Astrocyte (in vitro differentiated cells and primary cell): Measurements from ENCODE around the gene SCGN.

Experiments used
- CTCF ChIP-seq: IDR thresholded peaks from 2 replicates; pipeline ENCODE4 v1.5.1; 2011; ENCODE audit warnings: low read depth, mild to moderate bottlenecking, inconsistent platforms, low read length, moderate library complexity; ENCODE audit not compliant: insufficient read depth
- EZH2 ChIP-seq: IDR thresholded peaks from 2 replicates; pipeline ENCODE4 v1.6.1; 2012; ENCODE audit warnings: mild to moderate bottlenecking, low read length, inconsistent platforms; ENCODE audit not compliant: insufficient read depth

- no peak for TF ChIP-seq CTCF
- no peak for TF ChIP-seq EZH2
Observed at GRCh38 chr6:25623065-25623464, 28.9 kb upstream of the SCGN start.
